Cardiac septum (tissue), 1 donor: ENCODE results near the gene TPD52L1. TPM values are rescaled to one million over a fixed set of nuclear protein-coding genes. Genes with fewer than 3 reads are reported as not detected.

ENCODE experiments used
- DNase-seq: peaks from one replicate; pipeline ENCODE4 v3.0.0-alpha.2; 2020; ENCODE audit warnings: low spot score
- intact Hi-C: fragments of 100-400 bp; cut with DNase I; formaldehyde crosslinking; loops from one replicate; pipeline ENCODE4 v1.14.0; 2022
- total RNA-seq: library from RNA; stranded (reverse); fragmentation: NEBNext Ultra II Directional; extraction: Animal tissue kit (Norgen Biotek cat#: 25700); gene quantifications from one replicate; pipeline ENCODE4 v1.2.1, GENCODE V29; 2021
- donor health status: DM: no; HTN: no; CAD: no.

TPD52L1 gene
- total RNA-seq, 1 donor from 2014 or later: 91.0 TPM

GRCh38 chr6:125307964-125308615 lies 154.5 kb downstream of the TPD52L1 start:
- intact Hi-C loops: loop anchor here (10.0 kb wide), 2 partner anchors 537 to 647 kb away; partner anchors contain the start of gene HINT3
- DNase-seq: no peak

DNA sequence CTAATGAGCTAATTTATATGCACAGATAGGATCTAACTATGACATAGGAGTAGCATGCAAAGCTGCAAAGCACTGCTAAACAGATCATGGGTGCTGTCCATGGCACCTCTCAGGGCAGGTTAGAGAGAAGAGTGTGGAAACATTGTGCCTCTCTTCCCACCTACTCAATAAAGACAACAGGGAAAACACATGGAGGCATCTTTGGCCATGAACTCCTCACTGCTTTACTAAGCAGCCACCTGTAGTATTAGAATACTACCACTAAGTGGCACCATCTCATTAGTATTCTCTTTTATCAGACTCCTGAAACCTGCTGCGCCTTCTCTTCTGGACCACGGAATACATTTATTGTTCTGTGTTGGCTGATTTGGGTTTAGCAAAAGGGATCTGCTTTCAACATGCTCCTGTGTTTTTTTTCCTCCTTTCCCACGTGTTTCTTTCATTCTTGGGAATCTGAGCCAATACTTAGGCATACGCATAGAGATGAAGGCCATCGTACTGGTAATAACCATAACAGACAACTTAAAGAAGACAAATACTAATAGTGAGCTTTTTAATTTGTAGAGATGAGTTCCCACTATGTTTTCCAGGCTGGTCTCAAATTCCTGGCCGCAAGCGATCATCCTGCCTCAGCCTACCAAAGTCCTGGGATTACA lies 157.5 kb downstream of the TPD52L1 start:
- DNase-seq: no peak
- intact Hi-C loops: loop anchor here (1.0 to 5.0 kb wide), 2 partner anchors 276 to 458 kb away; no protein-coding TSS in a partner anchor

GRCh38 chr6:125312478-125312877 lies 158.9 kb downstream of the TPD52L1 start:
- DNase-seq: no peak
- intact Hi-C loops: loop anchor here (5.0 kb wide), 1 partner anchor 275 kb away; no protein-coding TSS in a partner anchor

DNA sequence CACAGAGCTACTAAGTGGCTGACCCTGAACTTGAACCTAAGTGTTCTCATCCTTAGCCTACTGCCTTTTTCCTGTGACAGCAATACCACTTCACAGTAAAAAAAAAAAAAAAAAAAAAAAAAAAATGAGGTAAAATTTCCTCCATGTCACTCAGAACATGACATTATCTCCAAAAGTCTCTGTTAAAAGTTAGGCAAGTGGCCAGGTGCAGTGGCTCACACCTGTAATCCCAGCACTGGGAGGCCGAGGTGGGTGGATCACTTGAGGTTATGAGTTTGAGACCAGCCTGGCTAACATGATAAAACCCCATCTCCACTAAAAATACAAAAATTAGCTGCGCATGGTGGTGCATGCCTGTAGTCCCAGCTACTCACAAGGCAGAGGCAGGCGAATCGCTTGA lies 159.4 kb downstream of the TPD52L1 start:
- intact Hi-C loops: loop anchor here (5.0 kb wide), 1 partner anchor 274 kb away; no protein-coding TSS in a partner anchor
- DNase-seq: no peak

Other genes with a start within 250 kb of the TPD52L1 start
- 28.1 TPM for gene RNF217, start 191.3 kb upstream of the TPD52L1 start, total RNA-seq
- gene HDDC2, start 148.2 kb downstream of the TPD52L1 start, total RNA-seq: 88.8 TPM